Measurements from ENCODE around the gene SLC35B2.

GRCh38 chr6:44220913-44221290, 36.4 kb downstream of the SLC35B2 start:
- TF ChIP-seq EZH2phosphoT487 (IDR thresholded peaks at IDR 0.05; ENCODE audit: unreplicated experiment) (no peak), CTCF (conservative IDR thresholded peaks at IDR 0.05; ENCODE audit: low read depth in 2 of 2) (no peak), NANOG (IDR thresholded peaks at IDR 0.05; ENCODE audit: borderline replicate concordance) (no peak), JUNB (IDR thresholded peaks at IDR 0.05; ENCODE audit: unreplicated experiment) (no peak), EZH2 (IDR thresholded peaks at IDR 0.05; ENCODE audit: low read depth, unreplicated experiment) (no peak), POLR2AphosphoS5 (IDR thresholded peaks at IDR 0.05; ENCODE audit: low read depth) (no peak), REST (IDR thresholded peaks at IDR 0.05; ENCODE audit: unreplicated experiment) (no peak)

Data from GM23338 (cell line).